H1 (cell line): ENCODE data around the gene TLR4. TPM values are rescaled to one million over a fixed set of nuclear protein-coding genes. Genes with fewer than 3 reads are reported as not detected.

Experiments used
- CTCF ChIA-PET: fragments of 300-600 bp; sonication (Branson Sonifier 250); formaldehyde crosslinking; loops from one replicate; lab custom pipeline; 2021; ENCODE audit not compliant: partially characterized antibody; lab: Charles Lee
- POLR2A ChIA-PET: fragments of 300-600 bp; sonication (Branson Sonifier 250); formaldehyde crosslinking; loops from one replicate; lab custom pipeline; 2021; ENCODE audit warnings: inconsistent platforms; ENCODE audit not compliant: partially characterized antibody; lab: Charles Lee
- DNase-seq, 2 experiments: peaks; one replicate each; pipeline versions ENCODE4 v3.0.0 to v3.0.0-alpha.2; 2010 to 2022; ENCODE audit warnings: low spot score in 2 of 2, low read depth in 1 of 2, mixed read lengths in 1 of 2
- FAIRE-seq: peaks from 2 replicates; lab custom pipeline; 2011; peaks lifted over from hg19 to GRCh38; lab: Jason Lieb, UNC
- H2AFZ ChIP-seq: 2 replicates; pipeline ENCODE4 v1.8.1; 2012; ENCODE audit warnings: low read length, inconsistent platforms
- H2AK5ac ChIP-seq: 2 replicates; pipeline ENCODE4 v1.6.1; 2013; ENCODE audit warnings: low read depth, low read length
- H2BK120ac ChIP-seq: replicated peaks from 2 replicates; pipeline ENCODE3; 2013; ENCODE audit warnings: low read depth, low read length, inconsistent platforms
- H2BK12ac ChIP-seq: 2 replicates; pipeline ENCODE4 v1.6.1; 2013; ENCODE audit warnings: low read depth, low read length
- H2BK15ac ChIP-seq: 2 replicates; pipeline ENCODE4 v1.6.1; 2013; ENCODE audit warnings: low read length
- H2BK20ac ChIP-seq: 2 replicates; pipeline ENCODE4 v1.6.1; 2013; ENCODE audit warnings: low read length
- H2BK5ac ChIP-seq: 2 replicates; pipeline ENCODE4 v1.6.1; 2013; ENCODE audit warnings: low read depth, low read length
- H3K14ac ChIP-seq: 2 replicates; pipeline ENCODE4 v1.6.1; 2013; ENCODE audit warnings: inconsistent platforms; ENCODE audit not compliant: insufficient read length
- H3K18ac ChIP-seq: 2 replicates; pipeline ENCODE4 v1.6.1; 2013; ENCODE audit warnings: low read length; ENCODE audit errors: extremely low read depth
- H3K23ac ChIP-seq: 2 replicates; pipeline ENCODE4 v1.6.1; 2013; ENCODE audit warnings: inconsistent platforms; ENCODE audit not compliant: insufficient read length
- H3K23me2 ChIP-seq: 2 replicates; pipeline ENCODE4 v1.6.1; 2013; ENCODE audit warnings: low read depth, low read length
- H3K27ac ChIP-seq: 2 replicates; pipeline ENCODE4 v1.6.1; 2011; ENCODE audit warnings: low read depth, low read length, inconsistent platforms
- H3K27me3 ChIP-seq, 4 experiments: replicated peaks in 1 of 4; 1 replicate in 1 of 4; 2 replicates in 3 of 4; pipeline versions ENCODE4 v1.6.1 to v1.8.1; 2011 to 2013; ENCODE audit warnings: low read length in 3 of 4, mild to moderate bottlenecking in 3 of 4, inconsistent platforms in 2 of 4, mixed read lengths in 2 of 4, moderate library complexity in 1 of 4; ENCODE audit not compliant: control insufficient read depth in 3 of 4, insufficient read depth in 3 of 4; ENCODE audit errors: extremely low read depth in 1 of 4
- H3K36me3 ChIP-seq, 4 experiments: 2 replicates each; pipeline versions ENCODE4 v1.6.1 to v1.8.1; 2011 to 2013; ENCODE audit warnings: mild to moderate bottlenecking in 4 of 4, low read length in 3 of 4, moderate library complexity in 2 of 4, control low read depth in 1 of 4, inconsistent platforms in 1 of 4; ENCODE audit not compliant: insufficient read depth in 4 of 4, control insufficient read depth in 2 of 4
- H3K4ac ChIP-seq: replicated peaks from 2 replicates; pipeline ENCODE3; 2013; ENCODE audit warnings: low read length, low read depth, mixed read lengths, inconsistent platforms; ENCODE audit not compliant: insufficient read length
- H3K4me1 ChIP-seq, 4 experiments: replicated peaks in 1 of 4; 1 replicate in 1 of 4; 2 replicates in 3 of 4; pipeline versions ENCODE4 v1.6.1 to v1.8.1; 2011 to 2013; ENCODE audit warnings: low read length in 3 of 4, inconsistent platforms in 2 of 4, mixed read lengths in 1 of 4; ENCODE audit not compliant: insufficient read depth in 4 of 4, control insufficient read depth in 3 of 4
- H3K4me2 ChIP-seq, 2 experiments: 2 replicates each; pipeline versions ENCODE4 v1.6.1 to v1.8.1; 2011 to 2013; ENCODE audit warnings: low read depth in 2 of 2, low read length in 2 of 2, control low read depth in 1 of 2, inconsistent platforms in 1 of 2, mild to moderate bottlenecking in 1 of 2; ENCODE audit not compliant: insufficient read depth in 1 of 2
- H3K4me3 ChIP-seq, 4 experiments: fragments of 200-600, 300-600 bp in 1 of 4; sonication (generic), shearing (Covaris generic), sonication (Bioruptor Twin) in 1 of 4; 2 replicates each; pipeline versions ENCODE4 v1.5.1 to v1.8.1; 2011 to 2016; ENCODE audit warnings: low read length in 4 of 4, low read depth in 3 of 4, control low read depth in 2 of 4, inconsistent platforms in 2 of 4, mild to moderate bottlenecking in 2 of 4, mixed read lengths in 1 of 4, moderate library complexity in 1 of 4; ENCODE audit not compliant: insufficient read depth in 2 of 4; ENCODE audit errors: extremely low read depth in 1 of 4
- H3K56ac ChIP-seq: replicated peaks from 2 replicates; pipeline ENCODE3; 2013; ENCODE audit warnings: low read depth, mild to moderate bottlenecking, mixed read lengths, low read length, inconsistent platforms; ENCODE audit not compliant: insufficient read length
- H3K79me1 ChIP-seq: 2 replicates; pipeline ENCODE4 v1.6.1; 2013; ENCODE audit warnings: low read depth, low read length, control low read depth
- H3K79me2 ChIP-seq, 2 experiments: 2 replicates each; pipeline versions ENCODE4 v1.6.1 to v1.8.1; 2012 to 2013; ENCODE audit warnings: low read length in 2 of 2, mild to moderate bottlenecking in 2 of 2, inconsistent platforms in 1 of 2; ENCODE audit not compliant: insufficient read depth in 2 of 2, control insufficient read depth in 1 of 2
- H3K9ac ChIP-seq, 4 experiments: replicated peaks in 1 of 4; 1 replicate in 1 of 4; 2 replicates in 3 of 4; pipeline versions ENCODE4 v1.6.1 to v1.8.1; 2011 to 2013; ENCODE audit warnings: low read depth in 3 of 4, low read length in 3 of 4, control low read depth in 2 of 4, mild to moderate bottlenecking in 2 of 4, moderate library complexity in 2 of 4, inconsistent platforms in 1 of 4; ENCODE audit errors: extremely low read depth in 1 of 4
- H3K9me3 ChIP-seq, 2 experiments: 2 replicates each; pipeline versions ENCODE4 v1.6.1 to v1.8.1; 2012 to 2013; ENCODE audit warnings: mild to moderate bottlenecking in 2 of 2, moderate library complexity in 2 of 2, control low read depth in 1 of 2, inconsistent platforms in 1 of 2, low read depth in 1 of 2, low read length in 1 of 2, mixed read lengths in 1 of 2; ENCODE audit not compliant: insufficient read depth in 2 of 2
- H4K20me1 ChIP-seq, 2 experiments: replicated peaks in 1 of 2; 2 replicates each; pipeline versions ENCODE3 to v1.8.1; 2011 to 2013; ENCODE audit warnings: inconsistent platforms in 2 of 2, low read length in 2 of 2, mild to moderate bottlenecking in 1 of 2; ENCODE audit not compliant: insufficient read depth in 2 of 2, control insufficient read depth in 1 of 2
- H4K5ac ChIP-seq: 2 replicates; pipeline ENCODE4 v1.6.1; 2013; ENCODE audit warnings: low read length, low read depth, mixed read lengths, inconsistent platforms; ENCODE audit not compliant: insufficient read length
- H4K8ac ChIP-seq: 2 replicates; pipeline ENCODE4 v1.8.0; 2013; ENCODE audit warnings: mild to moderate bottlenecking, moderate library complexity, low read length, inconsistent platforms; ENCODE audit not compliant: insufficient read depth; ENCODE audit errors: extremely low read depth
- H4K91ac ChIP-seq: replicated peaks from 2 replicates; pipeline ENCODE3; 2013; ENCODE audit warnings: low read length, mixed read lengths, inconsistent platforms; ENCODE audit not compliant: insufficient read length
- SAP30 ChIP-seq: fragments of 300-600 bp; sonication (generic); IDR thresholded peaks from 2 replicates; pipeline ENCODE4 v1.7.1; 2012; ENCODE audit warnings: low read length, moderate library complexity, mild to moderate bottlenecking, inconsistent platforms; ENCODE audit not compliant: insufficient read depth, insufficient replicate concordance
- WGBS, 2 experiments: shearing (Covaris generic) in 1 of 2; methylation state at CpG; one replicate each; pipeline versions ENCODE4 v1.1.6 to v1.1.7; 2013 to 2015; ENCODE audit warnings: low lambda C conversion rate in 2 of 2, mixed read lengths in 2 of 2, inconsistent platforms in 1 of 2, low coverage in 1 of 2, missing lambda C conversion rate in 1 of 2; ENCODE audit not compliant: insufficient replicate concordance in 2 of 2, insufficient coverage in 1 of 2, insufficient read length in 1 of 2; ENCODE audit errors: extremely low coverage in 1 of 2, missing lambda C conversion rate in 1 of 2; 5-methylcytosine and 5-hydroxymethylcytosine counted together
- polyA plus RNA-seq, 7 experiments: library from polyadenylated mRNA; depleted of rRNA in 3 of 7; stranded (reverse) in 5 of 7; unstranded in 2 of 7; fragments of >200 nt in 5 of 7; fragments of 200-250 nt in 2 of 7; gene quantifications; 1 replicate in 5 of 7; 2 replicates in 1 of 7; 4 replicates in 1 of 7; pipeline versions ENCODE4 v1.2.1 to v1.2.3, GENCODE V29; 2011 to 2013; ENCODE audit warnings: missing spikeins in 2 of 7, mixed read lengths in 2 of 7
- total RNA-seq: library from RNA; stranded (reverse); fragmentation: NEBNext Ultra II Directional; extraction: Animal tissue kit (Norgen Biotek cat#: 25700); gene quantifications from 2 replicates; pipeline ENCODE4 v1.2.1, GENCODE V29; 2021
- TF ChIP-seq, protein P1 (sequence below): IDR thresholded peaks from 2 replicates; pipeline ENCODE4 v1.6.1; 2012; ENCODE audit warnings: inconsistent platforms

TLR4 gene
- total and polyA plus RNA-seq, 2 of the 8 experiments (the other 6 are each of a cell fraction or from before 2014, with no cell fraction given) = 0.02 to 0.17 TPM

GRCh38 chr9:117739624-117740347 lies 35.6 kb downstream of the TLR4 start:
- Histone ChIP-seq H2AK5ac (no peak overlapping the region), H3K4me1 (no peaks in the 10 kb centered on the region), H2BK12ac (no peak overlapping the region), H3K79me2 (no peaks in the 10 kb centered on the region), H3K4me3 (no peak overlapping the region), H2BK120ac (no peak overlapping the region), H3K79me1 (no peaks in the 10 kb centered on the region), H3K18ac (no peak overlapping the region), H3K9me3 (no peaks in the 10 kb centered on the region), H3K14ac (no peak overlapping the region), H3K56ac (no peak overlapping the region), H3K36me3 (no peaks in the 10 kb centered on the region), H3K9ac (no peak overlapping the region), H4K91ac (no peak overlapping the region), H3K23me2 (no peaks in the 10 kb centered on the region), H3K23ac (no peak overlapping the region), H3K27me3 (peaks cover 0 to 4% (median 2%) of the 10 kb centered on the region in 4 experiments; a peak in 3 of 7 replicates), H2AFZ (no peak overlapping the region), H3K4ac (no peak overlapping the region), H4K5ac (no peak overlapping the region), H2BK5ac (no peak overlapping the region), H3K27ac (no peak overlapping the region), H2BK15ac (no peak overlapping the region), H4K20me1 (no peaks in the 10 kb centered on the region), H3K4me2 (no peak overlapping the region), H4K8ac (no peak overlapping the region), H2BK20ac (no peak overlapping the region)
- WGBS, 2 experiments = 87% methylated on average over 11 of the region's 11 CpGs; no CpG with 5 or more reads in 1 of the 2 experiments
- FAIRE-seq = no peak
- TF ChIP-seq SAP30 = no peak
- TF ChIP-seq, protein P1, sequence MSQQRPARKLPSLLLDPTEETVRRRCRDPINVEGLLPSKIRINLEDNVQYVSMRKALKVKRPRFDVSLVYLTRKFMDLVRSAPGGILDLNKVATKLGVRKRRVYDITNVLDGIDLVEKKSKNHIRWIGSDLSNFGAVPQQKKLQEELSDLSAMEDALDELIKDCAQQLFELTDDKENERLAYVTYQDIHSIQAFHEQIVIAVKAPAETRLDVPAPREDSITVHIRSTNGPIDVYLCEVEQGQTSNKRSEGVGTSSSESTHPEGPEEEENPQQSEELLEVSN = no peak
- ChIA-PET POLR2A (no interaction called here), CTCF (no interaction called here)
- DNase-seq = no peak
